OCI-LY3 (cell line): Measurements from ENCODE around the gene JRKL.

ENCODE experiments used
- H2AFZ ChIP-seq: fragments of 200-600, 300-600 bp; shearing (Covaris generic); 2 replicates; pipeline ENCODE4 v1.6.0; 2014; ENCODE audit warnings: antibody characterized with exemption, low read depth, low read length
- H3K27ac ChIP-seq: fragments of 200-600, 300-600 bp; sonication (generic); 2 replicates; pipeline ENCODE4 v1.5.1; 2014; ENCODE audit warnings: mild to moderate bottlenecking, low read length, moderate library complexity, mixed read lengths
- H3K27me3 ChIP-seq: fragments of 200-600, 300-600 bp; sonication (generic); 2 replicates; pipeline ENCODE4 v1.6.1; 2014; ENCODE audit warnings: low read depth, low read length, mixed read lengths
- H3K36me3 ChIP-seq: fragments of 200-600, 300-600 bp; sonication (generic); replicated peaks from 2 replicates; pipeline ENCODE3; 2014; ENCODE audit warnings: low read depth, low read length, mixed read lengths
- H3K4me1 ChIP-seq: fragments of 300-600, 200-600 bp; sonication (generic); 2 replicates; pipeline ENCODE4 v1.6.1; 2014; ENCODE audit warnings: low read length, mixed read lengths
- H3K4me2 ChIP-seq: fragments of 200-600, 300-600 bp; sonication (generic); 2 replicates; pipeline ENCODE4 v1.6.1; 2014; ENCODE audit warnings: low read length, mixed read lengths
- H3K4me3 ChIP-seq: fragments of 300-600, 200-600 bp; sonication (generic); 2 replicates; pipeline ENCODE4 v1.5.1; 2014; ENCODE audit warnings: antibody characterized with exemption, mild to moderate bottlenecking, low read length, moderate library complexity
- H3K79me2 ChIP-seq: fragments of 300-600, 200-600 bp; shearing (Covaris generic); 2 replicates; pipeline ENCODE4 v1.6.1; 2014; ENCODE audit warnings: mild to moderate bottlenecking, low read length, mixed read lengths
- H3K9ac ChIP-seq: fragments of 300-600, 200-600 bp; shearing (Covaris generic); 2 replicates; pipeline ENCODE4 v1.6.0; 2014; ENCODE audit warnings: mild to moderate bottlenecking, low read length, moderate library complexity
- H3K9me3 ChIP-seq: fragments of 200-600, 300-600 bp; shearing (Covaris generic); 2 replicates; pipeline ENCODE4 v1.6.1; 2014; ENCODE audit warnings: low read length, mixed read lengths; ENCODE audit not compliant: insufficient read depth
- H4K20me1 ChIP-seq: fragments of 200-600, 300-600 bp; sonication (generic); 2 replicates; pipeline ENCODE4 v1.6.1; 2016; ENCODE audit warnings: low read length, mixed read lengths; ENCODE audit not compliant: insufficient read depth
- CTCF ChIP-seq: fragments of 200-600, 300-600 bp; sonication (generic); IDR thresholded peaks from 2 replicates; pipeline ENCODE4 v1.5.1; 2014; ENCODE audit warnings: antibody characterized with exemption, low read length, low read depth
- EZH2phosphoT487 ChIP-seq: fragments of 200-600 bp; shearing (Covaris generic); IDR thresholded peaks from 2 replicates; pipeline ENCODE4 v1.6.1; 2018; ENCODE audit warnings: antibody characterized with exemption, mixed run types, low read depth

The JRKL gene

GRCh38 chr11:96358321-96358720 is 31.5 kb upstream of the JRKL start:
- Histone ChIP-seq H3K9ac (no peak overlapping the region), H3K9me3 (no peaks in the 10 kb centered on the region), H3K4me1 (peaks cover 10% of the 10 kb centered on the region), H3K27ac (no peak overlapping the region), H3K4me2 (no peak overlapping the region), H3K36me3 (no peaks in the 10 kb centered on the region), H3K4me3 (no peak overlapping the region), H2AFZ (no peak overlapping the region), H4K20me1 (no peaks in the 10 kb centered on the region), H3K27me3 (no peaks in the 10 kb centered on the region), H3K79me2 (no peaks in the 10 kb centered on the region)
- no peak for TF ChIP-seq EZH2phosphoT487
- TF ChIP-seq CTCF, result no peak

- no peaks in the 10 kb centered on the region for H3K79me2 ChIP-seq
- H3K27me3 ChIP-seq, result no peaks in the 10 kb centered on the region
- no peak overlapping the region for H3K27ac ChIP-seq
- H3K36me3 ChIP-seq, result no peaks in the 10 kb centered on the region
- no peaks in the 10 kb centered on the region for H4K20me1 ChIP-seq
- H3K4me1 ChIP-seq, result peaks cover 10% of the 10 kb centered on the region
- no peak overlapping the region for H3K4me3 ChIP-seq
- H3K9ac ChIP-seq, result no peak overlapping the region
- H3K9me3 ChIP-seq, result no peaks in the 10 kb centered on the region
- no peak overlapping the region for H3K4me2 ChIP-seq
- H2AFZ ChIP-seq, result no peak overlapping the region
- TF ChIP-seq EZH2phosphoT487, result no peak
- no peak for TF ChIP-seq CTCF
Observed at GRCh38 chr11:96361778-96362177, 28.0 kb upstream of the JRKL start.

DNA sequence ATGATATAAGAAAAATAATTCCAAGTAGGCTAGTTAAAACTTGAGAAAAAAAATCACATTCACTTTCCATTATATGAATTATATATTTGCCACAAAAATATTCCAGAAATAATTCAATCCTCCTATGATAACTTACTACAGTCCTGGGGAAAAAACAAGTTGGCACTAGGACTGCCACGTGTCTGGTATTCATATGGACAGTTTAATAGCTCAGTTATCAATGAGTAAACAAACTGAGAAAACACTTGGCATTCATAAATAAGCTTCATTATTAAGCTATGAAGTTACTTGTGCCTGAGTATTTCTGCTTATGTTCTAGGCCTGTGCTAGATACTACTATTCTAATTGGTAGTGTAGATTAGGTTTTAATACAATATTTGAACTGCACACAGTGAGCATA is 24.3 kb upstream of the JRKL start:
- Histone ChIP-seq H3K27me3 (no peaks in the 10 kb centered on the region), H3K4me3 (no peak overlapping the region), H4K20me1 (no peaks in the 10 kb centered on the region), H3K4me2 (no peak overlapping the region), H3K4me1 (peaks cover 8% of the 10 kb centered on the region), H3K36me3 (peaks cover 13% of the 10 kb centered on the region), H3K9ac (no peak overlapping the region), H3K27ac (no peak overlapping the region), H2AFZ (no peak overlapping the region), H3K79me2 (no peaks in the 10 kb centered on the region), H3K9me3 (no peaks in the 10 kb centered on the region)
- TF ChIP-seq EZH2phosphoT487 (no peak), CTCF (no peak)

GRCh38 chr11:96366024-96366423 is 23.8 kb upstream of the JRKL start:
- Histone ChIP-seq H3K9ac (no peak overlapping the region), H3K4me1 (peaks cover 8% of the 10 kb centered on the region), H3K4me3 (no peak overlapping the region), H3K27ac (no peak overlapping the region), H3K27me3 (no peaks in the 10 kb centered on the region), H3K4me2 (no peak overlapping the region), H2AFZ (no peak overlapping the region), H3K9me3 (no peaks in the 10 kb centered on the region), H3K36me3 (peaks cover 14% of the 10 kb centered on the region), H4K20me1 (no peaks in the 10 kb centered on the region), H3K79me2 (no peaks in the 10 kb centered on the region)
- no peak for TF ChIP-seq EZH2phosphoT487
- TF ChIP-seq CTCF, result no peak
